T47D (cell line): ENCODE measurements around the gene AGAP1.
A peak's percentile ranks its signal among the peaks of the same experiment; 100 is the strongest.

Source experiments
- DNase-seq, 2 experiments: peaks; one replicate each; pipeline versions ENCODE4 v3.0.0 to v3.0.0-alpha.2; 2011 to 2012; ENCODE audit warnings: low read depth in 1 of 2, low spot score in 1 of 2
- JUND ChIP-seq: IDR thresholded peaks from 2 replicates; pipeline ENCODE4 v1.6.1; 2012; ENCODE audit warnings: low read depth
- in situ Hi-C: cut with HindIII; loops from 2 replicates; pipeline ENCODE4 v1.10.0; 2016; ENCODE audit warnings: low sequenced_read_pairs, low pct_unique_long_range_greater_than_20kb

AGAP1 gene

GRCh38 chr2:235542733-235543127, 48.9 kb downstream of the AGAP1 start:
- no peak for TF ChIP-seq JUND
- in situ Hi-C loops = no loop called here
- DNase-seq = peak in 1 of 2 experiments; percentile 73

DNA sequence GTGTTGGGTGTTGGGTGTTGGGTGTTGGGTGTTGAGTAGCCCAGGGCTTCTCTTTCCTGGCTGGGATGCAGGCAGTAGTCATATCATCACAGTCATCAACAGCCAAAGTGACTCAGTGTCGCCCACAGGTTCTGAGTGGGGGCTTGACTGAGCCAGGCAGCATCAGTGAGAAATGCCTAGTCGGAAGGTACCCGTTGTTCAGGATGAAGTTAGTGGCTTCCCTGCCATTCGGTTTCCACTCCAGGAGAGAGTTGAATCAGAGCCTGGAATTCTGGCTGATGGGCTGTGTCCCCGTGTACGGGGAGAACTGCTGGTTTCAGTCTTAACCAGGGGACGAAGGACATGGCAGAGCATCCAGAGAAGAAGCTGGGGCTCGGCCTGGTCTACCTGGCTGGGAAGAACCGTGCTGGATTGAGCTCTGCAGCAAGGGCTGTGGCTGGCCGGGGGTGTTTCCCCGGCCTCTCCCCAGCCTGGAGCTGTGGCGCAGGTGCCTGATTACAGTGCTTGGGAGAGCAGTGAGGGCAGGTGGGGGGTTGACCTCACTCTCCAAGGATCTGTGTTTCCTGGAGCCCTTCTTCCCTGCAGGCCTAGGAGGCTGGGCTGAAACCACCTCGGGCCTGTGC, 49.4 kb downstream of the AGAP1 start:
- DNase-seq = no peak
- in situ Hi-C loops = no loop called here
- TF ChIP-seq JUND = no peak

GRCh38 chr2:235543851-235544688, 50.2 kb downstream of the AGAP1 start:
- no peak for TF ChIP-seq JUND
- peak in 1 of 2 experiments; percentile 57 for DNase-seq
- in situ Hi-C loops = no loop called here

- in situ Hi-C loops = no loop called here
- DNase-seq = peak in 1 of 2 experiments; percentile 82
- TF ChIP-seq JUND = no peak
These were observed 50.8 kb downstream of the AGAP1 start for GRCh38 chr2:235544689-235544969.

DNA sequence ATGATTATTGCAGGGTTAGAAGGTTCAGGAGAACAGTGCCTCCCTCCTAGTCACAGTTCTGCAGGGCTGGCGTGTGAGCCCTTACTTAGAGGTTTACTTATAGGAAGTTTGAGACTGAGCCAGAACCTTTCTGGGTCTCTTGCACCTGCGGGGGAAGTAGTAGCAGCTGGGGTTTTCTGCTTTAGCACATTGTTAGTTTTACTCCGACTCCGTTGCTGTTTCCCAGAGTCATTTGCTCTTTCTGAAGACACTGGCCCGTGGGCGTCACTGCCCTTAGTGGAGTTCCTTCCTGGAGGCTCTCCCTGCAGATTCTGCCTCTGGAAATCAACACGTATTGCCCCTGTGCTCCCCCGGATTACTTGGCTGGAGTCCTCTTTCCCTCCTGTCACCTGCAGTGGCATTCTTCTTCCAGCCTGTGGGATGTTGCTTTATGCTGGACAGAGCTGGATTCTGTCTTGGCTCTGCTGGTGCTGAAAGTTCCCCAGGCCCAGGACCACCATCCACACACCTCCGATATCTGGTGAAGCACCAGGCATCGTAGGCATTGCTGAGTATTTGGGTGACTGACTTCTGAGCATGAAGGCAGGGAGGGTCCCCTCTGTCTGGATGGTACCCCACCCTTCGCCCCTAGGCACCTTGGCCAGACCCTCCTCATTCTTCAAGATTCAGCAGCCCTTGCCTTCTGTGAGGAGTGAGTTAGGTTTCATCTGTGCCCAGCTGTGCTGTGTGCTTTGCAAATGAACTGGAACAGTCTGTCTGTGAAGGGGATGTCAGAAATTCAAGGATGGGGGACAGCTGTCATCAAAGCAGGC, 51.7 kb downstream of the AGAP1 start:
- in situ Hi-C loops = no loop called here
- TF ChIP-seq JUND = no peak
- DNase-seq = no peak

- in situ Hi-C loops = no loop called here
- no peak for DNase-seq
- no peak for TF ChIP-seq JUND
These were observed 52.2 kb downstream of the AGAP1 start for GRCh38 chr2:235546151-235546435.

DNA sequence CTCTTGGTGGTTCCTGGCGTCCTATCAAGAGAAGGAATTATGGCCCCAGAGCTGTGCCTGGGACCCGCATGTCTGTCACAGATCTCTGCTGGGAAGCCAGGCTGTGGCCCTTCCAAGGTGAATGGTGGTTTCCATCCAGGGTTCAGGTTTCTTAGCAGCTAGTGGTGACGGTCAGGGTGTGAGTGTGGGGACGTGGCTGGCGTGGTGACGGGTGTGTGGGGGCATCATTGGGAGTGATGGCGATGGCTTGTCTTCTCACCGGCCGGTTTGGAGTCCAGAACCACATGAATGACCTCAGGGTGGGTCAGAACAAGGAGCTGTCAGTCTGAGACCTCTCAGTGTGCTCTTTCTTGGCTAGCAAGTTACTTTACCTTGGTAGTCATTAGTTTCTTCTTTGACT, 52.6 kb downstream of the AGAP1 start:
- no peak for DNase-seq
- in situ Hi-C loops = no loop called here

DNA sequence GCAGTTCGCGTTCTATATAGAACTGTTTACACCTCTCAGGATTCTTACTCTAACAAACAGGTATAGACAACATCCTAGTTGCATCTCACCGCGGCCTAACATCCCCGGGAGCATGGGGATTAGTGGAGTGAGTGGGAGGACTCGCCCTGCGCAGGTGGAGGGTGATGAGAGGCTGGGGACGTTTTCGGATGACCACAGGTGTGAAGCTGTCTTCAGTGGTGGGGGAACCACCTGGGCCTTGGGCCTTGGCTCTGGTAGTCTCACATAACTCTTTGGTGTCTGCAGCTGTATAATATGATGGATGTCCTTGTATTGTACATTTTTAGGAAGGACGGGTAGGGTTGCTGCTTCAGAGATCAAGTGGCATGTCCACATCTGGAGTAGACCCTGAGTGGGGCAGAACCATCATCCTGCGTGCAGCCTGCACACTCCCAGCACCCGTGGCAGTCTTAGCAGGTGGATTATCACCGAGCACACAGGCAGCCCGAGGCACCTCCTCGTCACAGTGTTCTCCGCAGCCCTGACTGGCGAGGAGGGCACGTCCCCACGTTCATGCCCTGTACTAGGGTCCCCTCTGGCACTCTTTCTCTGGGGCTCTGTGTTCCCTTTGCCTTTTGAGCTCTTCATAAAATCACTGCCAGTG, 56.0 kb downstream of the AGAP1 start:
- no peak for TF ChIP-seq JUND
- in situ Hi-C loops = no loop called here
- DNase-seq = no peak

More for the DNA sequence above, 52.6 kb downstream of the AGAP1 start:
- no peak for TF ChIP-seq JUND

DNA sequence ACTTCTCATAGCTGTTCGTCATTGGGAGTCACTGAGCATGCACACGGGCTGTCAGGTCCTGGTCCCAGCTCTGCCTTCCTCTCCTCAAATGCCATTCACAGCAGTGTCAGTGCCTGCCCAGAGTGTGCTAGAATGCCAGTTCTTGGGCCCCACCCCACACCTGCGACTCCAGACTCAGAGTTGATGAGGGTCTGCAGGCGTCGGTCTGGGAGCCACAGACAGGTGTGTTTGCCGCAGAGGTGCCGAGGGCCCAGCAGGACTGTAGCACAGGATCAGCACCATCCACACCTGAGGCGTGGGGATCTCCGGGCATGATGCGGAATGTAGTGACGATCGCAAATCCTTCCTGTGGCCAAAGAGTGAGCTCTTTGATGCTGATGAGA, 56.5 kb downstream of the AGAP1 start:
- in situ Hi-C loops = no loop called here
- DNase-seq = no peak
- no peak for TF ChIP-seq JUND

- in situ Hi-C loops = no loop called here
- no peak for TF ChIP-seq JUND
- DNase-seq = no peak
These were observed 57.1 kb downstream of the AGAP1 start for GRCh38 chr2:235550946-235551345.

DNA sequence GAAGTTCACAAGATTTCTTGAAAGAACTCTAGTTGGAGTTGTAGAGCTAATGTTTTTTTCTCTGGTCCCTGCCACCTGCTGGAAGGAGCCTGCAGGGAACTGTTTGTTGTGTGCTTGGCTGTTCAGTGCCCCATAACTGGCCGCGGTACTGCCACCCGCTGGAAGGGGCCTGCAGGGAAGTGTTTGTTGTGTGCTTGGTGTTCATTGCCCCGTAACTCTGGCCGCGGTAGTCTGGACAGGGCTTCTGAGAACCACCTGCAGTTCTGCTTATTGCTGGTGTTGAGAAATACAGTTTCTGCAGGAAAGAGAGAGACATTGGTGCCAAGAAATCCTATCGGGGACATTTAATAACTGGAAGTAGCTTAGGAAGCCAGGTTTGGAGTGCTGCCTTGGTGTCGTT, 58.1 kb downstream of the AGAP1 start:
- in situ Hi-C loops = no loop called here
- peak; percentile 66 to 84 for DNase-seq
- no peak for TF ChIP-seq JUND

GRCh38 chr2:235552671-235553070, 58.8 kb downstream of the AGAP1 start:
- DNase-seq = no peak
- in situ Hi-C loops = no loop called here
- TF ChIP-seq JUND = no peak

DNA sequence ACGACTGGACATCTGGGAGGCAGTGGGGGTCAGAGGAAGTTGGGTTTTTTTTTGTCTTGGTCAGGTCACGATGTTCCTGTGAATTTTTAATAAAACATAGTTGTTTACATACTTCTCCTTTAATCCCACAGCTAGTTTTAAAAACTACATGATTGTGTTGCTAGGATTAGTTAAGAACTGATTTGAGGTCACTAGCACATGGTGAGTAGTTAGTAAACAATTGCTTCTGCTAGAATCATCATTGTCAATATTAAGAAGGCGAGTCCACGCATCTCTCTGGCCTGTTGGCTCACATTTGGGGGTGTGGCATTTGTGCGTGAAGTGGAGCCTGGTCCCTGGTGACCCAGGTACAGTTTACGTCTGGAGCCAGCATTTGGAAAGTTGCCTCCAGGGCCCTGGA, 59.4 kb downstream of the AGAP1 start:
- no peak for TF ChIP-seq JUND
- in situ Hi-C loops = no loop called here
- no peak for DNase-seq
